CD4-positive, alpha-beta T cell treated with Interleukin-1 beta for 1 hour (primary cell): ENCODE measurements around the gene TMEM63C.
"Not testable (repeated sequence)": the region's sequence is repeated elsewhere in the genome, so short reads cannot be mapped to it uniquely, and the experiment has no call there.

Experiments used
- DNase-seq, 2 donors: peaks; one replicate each; pipeline ENCODE4 v3.0.0-alpha.2; 2020 to 2022

TMEM63C gene

DNA sequence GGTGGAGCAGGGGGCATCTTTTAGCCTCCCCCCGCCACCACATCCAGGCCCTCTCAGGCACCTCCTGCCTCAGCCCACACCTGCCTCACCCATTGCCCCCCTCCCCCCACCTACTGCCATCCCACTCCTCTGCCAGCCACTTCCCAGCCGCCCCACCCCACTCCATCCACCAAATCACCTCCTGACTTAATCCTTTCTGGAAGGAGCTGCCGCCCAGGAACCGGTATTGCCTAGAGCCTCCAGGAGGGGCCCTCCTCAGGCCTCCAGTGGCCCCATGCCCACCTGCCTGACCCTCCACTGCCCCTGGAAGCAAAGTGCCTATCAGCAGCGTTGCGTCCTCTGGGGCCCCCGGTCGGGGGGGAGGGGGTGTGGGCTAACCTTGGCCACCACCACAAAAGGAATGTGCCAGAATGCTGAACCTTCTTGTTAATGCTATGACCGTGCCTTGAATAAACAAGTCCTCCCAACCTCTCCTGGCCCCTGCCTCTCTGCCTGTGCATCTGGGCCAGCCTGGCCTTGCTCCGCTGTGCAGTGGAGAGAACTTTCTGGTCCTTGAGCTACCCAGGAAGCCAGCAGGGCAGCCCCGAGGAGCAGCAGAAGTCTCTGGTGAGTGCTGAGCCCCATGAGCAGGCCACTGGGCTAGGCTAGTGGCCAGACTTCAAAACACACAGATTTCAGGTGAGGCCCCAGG, 77.6 kb downstream of the TMEM63C start:
- no peak for DNase-seq

DNA sequence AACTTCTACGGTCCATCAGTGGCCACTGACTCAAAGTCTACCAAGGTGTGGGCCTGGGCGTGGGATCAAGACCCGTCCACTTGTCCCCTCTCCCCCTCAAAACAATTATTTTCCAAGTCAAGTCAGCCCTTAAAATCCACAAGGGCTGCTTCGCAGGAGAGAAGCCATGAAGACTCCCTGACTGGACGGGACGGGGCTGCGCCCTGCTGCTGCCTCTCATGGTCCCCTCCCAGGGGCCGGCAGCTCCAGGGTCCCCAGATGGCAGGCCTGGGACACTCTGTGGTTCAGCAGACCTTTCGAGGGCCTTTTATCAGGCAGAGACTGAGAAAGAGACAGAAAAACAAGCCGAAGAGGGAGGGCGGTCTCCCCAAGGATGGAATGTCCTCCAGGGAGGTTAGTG, 78.6 kb downstream of the TMEM63C start:
- no peak for DNase-seq

DNA sequence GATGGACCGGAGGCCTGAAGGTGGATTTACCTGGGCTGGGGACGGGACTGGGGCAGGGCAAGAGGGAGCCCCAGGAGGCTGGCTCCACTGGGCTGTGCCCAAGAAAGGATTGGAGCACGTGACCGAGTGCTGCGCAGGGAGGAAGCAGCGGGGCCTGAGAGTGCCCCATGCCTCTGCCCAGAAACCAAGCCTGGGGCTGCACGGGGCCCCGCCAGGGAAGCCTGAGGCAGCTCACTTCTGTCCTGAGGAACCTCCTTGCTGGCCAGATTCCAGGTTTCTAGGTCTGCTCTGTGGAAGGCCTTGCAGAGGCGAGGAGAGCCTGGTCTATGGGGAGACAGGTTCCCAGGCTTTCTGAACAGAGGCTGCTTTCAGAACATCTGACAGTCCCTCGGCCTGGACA, 79.0 kb downstream of the TMEM63C start:
- DNase-seq, result no peak

DNA sequence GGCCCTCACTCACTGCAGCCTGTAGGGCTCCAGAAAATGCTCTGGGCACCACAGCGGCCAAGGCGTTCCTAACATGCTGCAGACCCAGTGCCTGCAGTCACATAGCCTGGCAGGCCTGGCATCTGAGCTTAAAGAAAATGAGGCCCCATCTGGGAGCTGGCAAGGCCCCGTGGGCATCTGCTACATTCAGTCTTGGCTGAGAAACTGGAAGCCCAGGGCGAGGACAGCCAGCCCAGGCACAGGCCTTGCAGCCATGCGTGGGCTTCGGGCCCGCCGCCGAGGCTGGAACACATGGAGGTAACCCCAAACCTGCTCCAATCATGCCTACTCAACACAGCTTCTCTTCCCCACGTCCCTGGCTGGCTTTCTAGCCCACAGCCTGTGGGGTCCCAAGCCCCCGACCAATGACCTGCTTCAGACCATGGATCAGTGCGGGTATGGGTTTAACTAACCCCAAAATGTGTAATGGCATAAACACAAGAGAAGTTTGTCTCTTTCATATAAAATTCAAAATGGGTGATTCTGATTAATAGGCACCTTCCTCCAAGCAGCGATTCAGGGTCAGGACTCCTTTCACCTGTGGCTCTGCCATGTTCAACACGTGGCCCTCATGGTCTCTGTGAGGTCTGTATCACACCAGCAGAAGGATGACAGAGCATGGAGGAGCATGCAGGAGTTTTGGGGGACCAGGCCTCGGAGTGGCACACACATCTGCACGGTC, 83.0 kb downstream of the TMEM63C start:
- DNase-seq, result no peak

DNA sequence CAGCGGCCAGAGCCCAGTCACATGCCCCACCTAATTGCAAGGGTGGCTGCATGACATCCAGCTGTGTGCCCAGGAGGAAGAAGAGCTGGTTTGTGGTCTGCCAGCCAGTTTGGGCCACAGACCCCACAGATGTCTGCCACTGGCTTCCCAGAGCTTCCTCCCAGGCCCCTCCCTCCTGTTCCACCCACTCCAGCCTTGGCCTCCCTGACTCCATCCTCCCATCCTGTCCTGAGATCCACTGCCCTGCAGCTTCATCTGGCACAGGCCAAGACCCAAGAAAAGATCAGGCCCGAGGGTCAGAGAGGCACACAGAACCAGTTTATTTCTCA, 83.6 kb downstream of the TMEM63C start:
- no peak for DNase-seq

DNA sequence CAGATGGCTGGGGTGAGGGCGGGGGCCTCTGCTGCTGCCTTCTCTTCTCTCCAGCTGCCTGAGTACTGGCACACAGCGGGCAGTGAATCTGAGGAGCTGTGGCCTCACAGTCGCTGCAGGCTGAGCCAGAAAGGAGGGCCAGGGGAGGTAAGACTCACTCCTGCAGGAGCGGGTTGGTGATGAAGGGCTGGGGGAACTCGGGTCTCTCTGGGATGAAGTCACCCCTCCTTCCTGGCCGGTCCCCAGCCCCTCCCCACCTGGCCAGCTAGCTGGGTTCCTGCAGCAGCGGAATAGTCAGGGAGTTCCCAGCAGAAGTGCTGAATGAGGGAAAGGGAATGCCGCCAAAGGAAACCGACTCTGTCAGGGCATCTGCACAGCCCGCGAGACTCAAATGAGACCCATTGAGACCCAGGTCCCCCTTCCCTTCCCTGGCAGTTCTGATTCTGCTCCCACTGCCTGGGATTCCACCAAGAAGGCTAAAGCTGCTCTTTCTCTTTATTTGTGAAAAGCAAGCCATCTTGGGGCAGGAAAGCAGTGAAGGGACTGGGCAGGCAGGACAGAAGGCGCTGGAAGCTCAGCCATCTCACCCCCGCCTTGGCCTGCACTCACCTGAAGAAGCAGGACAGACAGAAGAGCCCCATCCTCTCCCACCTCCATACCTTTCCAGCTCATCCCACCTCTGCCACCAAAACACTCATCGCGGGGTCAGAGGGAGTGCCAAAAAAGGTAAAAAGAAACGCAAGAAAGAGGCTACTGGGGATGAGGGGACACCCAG, 84.2 kb downstream of the TMEM63C start:
- DNase-seq, result no peak

DNA sequence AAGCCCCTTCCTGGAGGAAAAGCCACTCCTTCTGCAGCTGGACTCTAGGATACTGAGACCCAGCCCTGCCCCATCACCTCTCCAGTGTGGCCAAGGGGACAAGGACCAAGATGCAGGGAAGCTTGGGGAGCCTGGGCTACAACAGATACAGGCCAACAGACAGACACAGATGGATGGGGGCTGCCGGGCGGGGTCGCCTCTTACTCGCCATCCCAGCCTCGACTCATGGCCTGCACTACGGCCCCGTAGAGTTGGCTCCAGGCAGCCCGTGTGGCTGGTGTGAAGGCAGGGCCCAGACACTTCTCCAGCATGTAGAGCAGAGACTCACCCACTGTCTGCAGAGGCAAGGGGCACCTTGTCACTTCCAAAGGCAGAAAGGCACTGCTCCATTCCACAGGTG, 84.7 kb downstream of the TMEM63C start:
- DNase-seq, result no peak

DNA sequence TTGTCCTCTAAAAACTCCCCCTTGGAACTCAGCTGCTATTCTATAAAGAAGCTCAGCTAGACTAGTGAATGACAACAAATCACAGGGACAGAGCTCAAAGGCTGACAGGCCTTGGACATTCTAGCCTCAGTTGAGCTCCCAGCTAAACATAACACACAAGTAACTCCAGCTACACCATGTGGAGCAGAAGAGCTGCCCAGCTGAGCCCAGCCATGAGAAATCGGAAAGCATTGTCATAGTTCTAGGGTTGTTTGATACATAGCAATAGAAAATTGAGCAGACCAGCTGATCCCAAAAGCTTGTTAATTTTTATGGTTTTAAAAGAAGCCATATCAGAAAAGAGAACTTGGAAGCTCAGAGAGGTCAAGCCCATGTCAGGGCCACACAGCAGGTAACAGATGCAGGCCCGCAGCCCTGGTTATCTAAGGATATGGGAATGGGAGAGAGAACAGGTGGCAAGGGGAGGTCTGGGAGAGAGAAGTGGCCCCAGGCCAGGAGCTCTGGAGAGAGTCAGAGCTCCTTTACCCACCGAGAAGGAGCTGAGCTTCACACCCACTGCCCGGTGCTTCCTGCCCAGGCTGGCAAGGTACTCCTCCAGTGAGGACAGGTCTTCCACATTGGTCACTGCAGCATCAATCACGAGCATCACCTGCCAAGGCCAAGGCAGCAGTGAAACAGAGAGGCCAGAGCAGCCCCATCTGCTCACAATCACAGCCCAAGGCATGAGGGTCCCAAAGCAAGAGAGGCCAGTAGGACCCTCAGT, 86.5 kb downstream of the TMEM63C start:
- no peak for DNase-seq

DNA sequence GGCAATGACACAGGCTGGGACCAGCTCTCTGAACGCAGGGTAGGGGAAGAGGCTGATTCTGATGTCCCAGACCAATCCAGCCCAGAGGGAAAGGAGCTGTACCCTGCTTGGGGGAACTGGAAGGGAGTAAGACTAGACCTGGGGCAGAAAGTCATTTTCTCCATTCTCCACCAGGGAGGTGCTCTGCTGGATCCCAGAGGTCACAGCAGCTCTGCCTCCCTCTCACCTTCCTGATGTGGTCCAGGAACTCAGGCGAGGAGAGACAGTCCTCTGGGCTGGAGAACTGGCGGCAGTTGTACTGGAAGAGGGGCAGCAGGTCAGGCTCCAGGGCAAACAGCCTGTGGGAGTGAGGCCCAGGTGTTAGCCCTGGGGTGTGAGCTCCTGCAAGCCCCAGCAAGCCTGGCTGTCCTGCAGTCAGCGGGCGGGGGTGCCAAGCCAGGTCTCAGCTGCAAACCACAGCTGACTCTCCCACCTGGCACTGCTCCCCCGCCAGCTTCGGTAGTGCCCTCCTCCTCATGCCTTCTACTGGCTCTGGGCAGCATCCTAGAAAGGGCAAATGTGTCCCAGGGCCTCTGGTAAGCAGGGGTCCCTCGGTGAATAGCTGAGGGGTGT, 87.5 kb downstream of the TMEM63C start:
- no peak for DNase-seq

DNA sequence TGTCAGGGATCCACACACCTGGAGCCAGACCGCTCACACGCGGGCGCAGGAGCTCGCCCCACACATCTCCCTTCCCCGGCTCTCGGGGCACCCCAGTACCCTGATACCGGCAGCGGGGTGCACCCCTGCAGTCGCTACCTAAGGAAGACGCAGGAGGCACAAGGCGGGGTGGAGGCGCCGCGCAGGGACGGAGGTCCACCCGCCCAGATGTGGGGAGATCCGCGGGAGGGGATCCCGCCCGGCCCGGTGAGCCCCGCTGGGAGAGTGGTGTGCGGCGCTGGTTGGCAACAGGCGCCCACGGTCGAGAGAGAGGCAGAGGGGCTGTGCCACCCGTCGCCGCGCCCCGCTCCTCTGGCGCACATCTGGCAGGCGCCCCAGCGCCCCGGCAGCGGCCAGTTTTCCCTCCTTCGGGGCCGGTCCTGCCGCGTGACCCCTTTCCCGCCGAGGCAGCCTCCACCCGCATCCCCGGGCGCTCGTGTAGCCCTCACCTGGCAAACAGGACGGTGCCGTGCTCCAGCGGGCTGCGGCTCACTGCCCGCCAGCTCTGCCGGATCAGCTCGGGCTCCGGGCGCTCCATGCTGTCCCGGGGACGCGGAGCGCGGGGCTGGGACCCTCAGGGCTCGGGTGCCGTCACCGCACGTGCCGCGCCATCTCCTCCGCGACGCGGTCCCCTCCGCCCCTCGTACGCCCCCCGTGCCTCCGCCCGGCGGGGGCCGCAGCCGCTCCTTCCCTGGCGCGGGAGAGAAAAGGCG, 88.9 kb downstream of the TMEM63C start:
- DNase-seq, result no peak

DNA sequence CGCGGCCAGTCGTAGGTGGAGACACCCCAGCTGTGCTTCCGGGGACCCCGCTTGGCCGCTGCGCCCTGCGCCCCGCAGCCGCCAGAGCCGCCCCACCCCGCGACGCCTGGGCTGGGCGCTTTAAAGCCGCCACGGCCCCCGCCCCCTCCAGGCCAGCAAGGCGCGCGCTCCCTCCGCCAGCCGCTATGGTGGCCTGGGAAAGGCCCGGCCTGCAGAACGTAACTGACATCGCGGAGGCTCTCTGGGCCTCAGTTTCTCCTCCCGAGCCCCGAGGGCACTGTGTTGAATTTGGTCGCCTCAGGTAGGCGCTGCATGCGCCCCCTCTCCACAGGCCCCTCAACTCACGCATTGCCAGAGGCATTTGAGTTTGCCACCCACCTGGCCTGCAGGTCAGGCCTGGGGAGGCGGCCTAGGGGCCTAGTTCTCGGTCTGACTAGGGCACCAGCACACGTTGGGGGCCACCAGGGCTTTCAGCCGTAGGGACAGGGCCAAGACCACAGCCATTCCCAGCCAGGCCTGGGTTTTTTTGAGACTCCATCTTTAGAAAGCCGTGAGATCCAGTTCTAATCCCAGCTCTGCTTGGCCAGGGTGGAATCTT, 89.6 kb downstream of the TMEM63C start, which contains the start of gene NGB:
NGB (minus strand) TSS at position 94 of the 598 bp plus-strand sequence. CDS start 269 bp downstream, outside the sequence.
- DNase-seq, result no peak

DNA sequence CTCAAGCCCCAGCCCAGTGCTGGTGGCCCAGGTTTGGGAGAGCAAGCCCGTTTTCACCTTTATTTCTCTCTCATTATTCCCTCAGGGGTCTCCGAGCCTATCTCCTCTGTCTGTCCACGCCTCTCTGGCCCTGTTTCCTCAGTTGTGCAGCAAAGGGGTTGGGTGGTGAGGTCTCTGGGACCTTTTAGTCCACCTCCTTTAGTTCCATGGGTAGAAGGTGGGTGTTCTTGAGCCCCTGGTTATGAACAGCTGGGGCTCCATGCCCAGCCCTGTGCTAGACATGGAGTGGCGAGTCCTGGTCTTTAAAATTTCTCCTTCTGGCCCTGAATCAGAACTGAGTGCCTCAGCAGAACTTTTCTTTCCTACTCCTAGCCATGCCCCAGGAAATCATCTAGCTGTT, 90.7 kb downstream of the TMEM63C start:
- no peak for DNase-seq

DNA sequence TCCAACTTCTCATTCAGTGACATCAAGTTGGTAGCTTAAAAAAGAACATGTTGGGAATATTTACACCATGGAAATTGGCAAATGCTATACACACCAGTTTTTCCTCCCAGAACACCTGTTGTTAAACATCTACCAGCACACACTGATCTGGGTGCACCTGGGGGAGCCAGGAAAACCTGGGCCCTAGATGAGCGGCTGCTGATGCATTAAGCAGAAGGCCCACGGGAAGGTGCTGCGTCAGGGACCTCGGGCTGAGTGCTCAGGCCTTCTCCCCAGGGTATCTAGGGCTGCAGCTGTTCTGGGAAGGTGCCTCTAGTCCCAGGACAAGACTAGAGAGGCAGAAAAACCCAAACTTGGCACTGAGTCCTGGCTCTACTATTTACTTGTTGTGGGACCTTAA, 92.2 kb downstream of the TMEM63C start:
- no peak for DNase-seq

DNA sequence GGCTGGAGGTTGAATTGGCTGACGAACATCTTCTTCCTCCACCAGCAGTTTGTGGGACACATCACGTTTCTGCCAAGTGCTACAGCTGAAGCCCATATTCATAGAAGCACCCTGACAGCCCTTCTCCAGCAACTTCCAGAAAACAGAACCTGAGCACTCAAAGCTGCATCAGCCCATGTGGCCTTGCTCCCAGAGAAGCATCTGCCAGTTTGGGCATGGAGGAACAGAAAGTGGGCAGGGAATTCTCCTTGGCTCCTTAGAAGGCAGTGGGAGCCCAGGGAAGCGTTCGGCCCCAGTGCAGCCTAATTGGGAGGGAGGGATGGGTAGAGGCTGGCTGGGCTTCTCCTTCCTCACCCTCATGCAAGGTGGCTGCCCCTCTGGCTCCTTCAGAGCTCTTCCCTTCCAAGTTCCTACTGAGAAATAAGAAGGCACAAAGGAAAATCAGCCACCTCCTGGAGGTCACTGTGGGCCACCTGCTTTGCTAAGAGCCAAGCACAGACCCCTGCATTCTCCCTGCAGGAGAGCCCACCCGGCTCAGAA, 93.5 kb downstream of the TMEM63C start:
- DNase-seq, result no peak

DNA sequence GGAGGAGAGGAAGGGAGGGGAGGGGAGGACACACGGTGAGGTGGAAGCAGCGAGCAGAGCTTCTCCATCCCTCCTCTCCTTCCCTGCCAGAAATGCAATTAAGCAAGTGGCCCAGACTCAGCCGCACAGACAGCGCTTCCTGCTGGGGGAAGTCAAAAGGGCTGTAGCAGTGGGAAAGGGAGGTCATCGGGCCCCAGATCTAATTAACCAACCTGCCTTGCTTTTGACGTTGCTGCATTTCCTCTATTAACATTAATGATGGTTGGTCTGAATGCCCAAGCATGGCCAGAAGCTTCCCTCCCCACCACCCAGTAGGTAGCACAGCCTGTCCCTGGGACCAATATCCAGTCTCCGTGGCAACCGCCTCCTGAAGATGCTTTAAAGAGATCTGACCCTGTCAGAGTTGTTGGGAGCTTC, 94.0 kb downstream of the TMEM63C start:
- no peak for DNase-seq

DNA sequence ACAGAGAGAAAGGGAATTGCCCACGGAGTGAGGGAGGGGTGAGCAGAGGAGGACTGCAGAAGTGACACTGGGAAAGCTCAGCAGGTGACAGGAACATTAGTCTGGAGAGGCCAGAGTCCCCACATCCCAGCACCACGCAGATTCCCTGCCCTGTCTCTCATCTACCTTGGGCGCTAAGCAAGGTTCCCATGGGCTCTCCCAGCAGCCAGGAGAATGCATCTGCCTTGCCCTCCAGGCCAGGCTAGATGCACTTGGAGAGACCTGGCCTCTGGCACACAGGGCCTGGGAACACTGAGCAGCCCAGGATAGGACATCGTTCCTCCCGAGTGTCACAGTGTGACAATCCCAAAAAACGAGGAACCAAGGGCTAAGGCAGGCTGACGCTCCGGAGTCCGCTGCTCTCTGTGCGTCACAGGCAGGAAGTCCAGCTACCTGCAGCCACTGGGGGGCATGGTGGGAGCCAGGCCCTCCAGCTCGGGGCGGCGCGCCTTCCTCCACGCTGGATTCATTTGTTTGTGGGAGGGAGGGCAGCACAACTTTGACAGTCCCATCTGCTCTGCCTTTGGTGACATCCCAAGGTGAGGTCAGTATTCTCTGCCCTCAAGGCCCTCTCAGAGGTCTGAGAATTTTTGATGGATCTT, 94.8 kb downstream of the TMEM63C start:
- no peak for DNase-seq

DNA sequence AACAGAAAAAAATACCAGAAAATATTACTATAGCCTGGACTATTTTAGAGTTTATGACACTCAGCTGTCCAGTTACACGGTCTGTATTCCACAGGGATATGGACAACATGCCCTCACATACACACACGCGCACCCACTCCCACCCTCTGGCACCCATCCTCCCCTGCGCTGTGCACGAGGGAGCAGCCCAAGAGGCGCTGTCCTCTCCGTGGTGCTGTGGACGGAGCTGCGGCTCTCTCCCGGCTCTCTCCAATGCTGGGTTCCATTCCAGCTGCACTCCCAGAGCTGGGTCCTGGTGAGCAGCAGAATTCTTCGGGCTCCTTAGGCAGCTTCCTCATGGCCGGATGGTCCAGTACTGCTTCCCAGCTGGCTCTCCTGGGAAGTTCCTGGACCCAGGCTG, 95.4 kb downstream of the TMEM63C start:
- no peak for DNase-seq

DNA sequence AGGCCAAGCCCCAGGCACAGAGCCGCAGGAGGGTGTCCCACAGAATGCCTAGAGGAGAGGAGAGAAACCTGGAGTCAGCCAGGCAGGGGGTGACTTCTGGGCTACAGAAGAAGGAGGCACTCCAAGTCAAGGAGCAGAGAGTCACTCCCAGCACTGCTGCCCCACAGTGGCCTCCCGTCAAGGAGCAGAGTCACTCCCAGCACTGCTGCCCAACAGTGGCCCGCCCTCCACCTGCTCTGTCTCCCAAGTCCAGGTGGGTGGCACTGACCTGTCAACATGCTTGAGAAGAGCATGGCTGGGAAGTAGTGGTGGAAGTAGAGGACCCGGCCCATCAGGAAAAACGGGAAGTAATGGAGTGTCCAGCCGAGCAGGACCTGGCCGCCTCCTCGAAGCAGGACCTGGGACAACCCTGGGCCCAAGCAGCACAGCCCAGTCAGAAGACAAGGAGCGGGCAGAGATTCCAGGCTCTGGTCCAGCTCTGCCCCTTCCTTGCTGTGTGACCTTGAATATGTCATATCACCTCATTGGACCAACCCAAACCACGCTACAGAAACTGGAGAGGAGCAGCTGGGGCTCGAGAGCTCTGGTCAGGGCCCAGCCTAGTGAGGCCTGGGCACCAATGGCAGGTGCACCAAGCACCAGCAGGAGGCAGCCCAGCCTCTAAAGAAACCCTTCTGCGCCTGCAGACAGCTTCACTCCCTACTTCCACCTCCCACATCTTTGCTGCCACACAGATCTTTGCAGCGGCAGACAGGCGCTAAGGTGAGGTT, 97.0 kb downstream of the TMEM63C start:
- no peak for DNase-seq

DNA sequence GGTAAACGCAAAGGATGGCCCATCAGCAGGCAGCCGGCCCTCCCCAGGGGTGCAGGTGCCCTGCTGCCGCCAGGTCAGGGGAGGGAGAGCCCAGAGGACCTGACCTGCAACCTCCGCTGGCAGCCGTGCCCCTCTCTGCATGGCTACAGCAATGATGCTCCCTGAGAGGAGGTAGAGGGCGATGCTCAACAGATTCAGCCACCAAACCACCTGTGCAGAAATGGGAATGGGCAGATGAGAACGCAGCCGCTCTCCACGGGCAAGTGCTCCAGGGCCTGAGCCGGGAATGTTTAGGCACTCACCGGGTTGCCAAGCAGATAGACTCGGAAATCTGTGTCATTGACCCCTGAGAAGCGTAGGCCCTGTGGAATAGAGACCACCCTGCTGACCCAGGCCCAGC, 98.1 kb downstream of the TMEM63C start:
- no peak for DNase-seq

DNA sequence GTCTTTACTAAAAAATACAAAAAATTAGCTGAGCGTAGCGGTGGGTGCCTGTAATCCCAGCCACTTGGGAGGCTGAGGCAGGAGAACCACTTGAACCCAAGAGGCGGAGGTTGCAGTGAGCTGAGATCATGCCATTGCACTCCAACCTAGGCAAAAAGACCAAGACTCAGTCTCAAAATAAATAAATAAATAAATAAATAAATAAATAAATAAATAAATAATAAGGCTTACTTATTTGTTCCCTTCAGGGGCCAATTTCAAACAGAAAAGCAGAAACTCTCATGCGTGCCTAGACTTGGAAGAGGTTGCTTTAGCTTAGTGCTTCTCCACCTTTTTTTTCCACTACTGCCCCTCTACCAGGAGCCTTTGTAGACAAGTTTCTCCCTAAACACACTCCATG, 99.3 kb downstream of the TMEM63C start:
- DNase-seq, result not testable (repeated sequence)
